Keratinocyte (primary cell): ENCODE results near the gene DCLK1.

Experiments used
- EZH2 ChIP-seq: IDR thresholded peaks from one replicate; pipeline ENCODE4 v1.6.1; 2012; ENCODE audit warnings: inconsistent platforms, mild to moderate bottlenecking, low read length, moderate library complexity
- TF ChIP-seq, protein P1 (sequence below), 3 experiments: IDR thresholded peaks in 1 of 3; conservative IDR thresholded peaks in 1 of 3; optimal IDR thresholded peaks in 1 of 3; 2 replicates in 2 of 3; 3 replicates in 1 of 3; pipeline versions ENCODE3 to v1.5.1; 2011; ENCODE audit warnings: low read length in 3 of 3, mild to moderate bottlenecking in 3 of 3, moderate library complexity in 2 of 3, control low read depth in 1 of 3, inconsistent platforms in 1 of 3; ENCODE audit not compliant: insufficient read depth in 2 of 3; ENCODE audit errors: extremely low read depth in 1 of 3

DNA sequence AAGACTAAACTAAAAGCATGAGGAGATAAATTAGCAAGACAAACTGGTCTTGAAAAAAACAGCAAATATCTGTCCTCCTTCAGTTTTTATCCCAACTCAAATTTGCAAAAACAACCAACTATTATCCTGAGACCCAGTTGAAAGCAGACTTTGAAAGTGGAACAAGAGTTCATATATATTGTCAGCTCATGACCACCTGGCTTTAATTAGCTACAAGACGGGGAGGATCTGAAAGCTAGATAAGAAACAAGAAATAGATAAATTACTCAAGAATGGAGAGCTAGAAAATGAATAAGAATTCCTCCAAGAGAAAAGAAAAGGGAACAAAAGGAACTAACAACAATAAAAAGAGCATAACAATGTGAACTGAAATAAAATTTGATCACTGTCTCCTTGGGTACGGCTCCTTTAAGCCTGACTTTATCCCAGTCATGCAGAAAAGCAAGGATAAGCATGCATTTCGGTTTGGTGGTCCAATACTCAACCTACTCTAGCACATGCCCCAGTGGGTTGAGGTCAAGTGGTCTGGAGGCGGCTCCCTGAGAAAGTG lies 246.9 kb downstream of the DCLK1 start:
- TF ChIP-seq, protein P1, sequence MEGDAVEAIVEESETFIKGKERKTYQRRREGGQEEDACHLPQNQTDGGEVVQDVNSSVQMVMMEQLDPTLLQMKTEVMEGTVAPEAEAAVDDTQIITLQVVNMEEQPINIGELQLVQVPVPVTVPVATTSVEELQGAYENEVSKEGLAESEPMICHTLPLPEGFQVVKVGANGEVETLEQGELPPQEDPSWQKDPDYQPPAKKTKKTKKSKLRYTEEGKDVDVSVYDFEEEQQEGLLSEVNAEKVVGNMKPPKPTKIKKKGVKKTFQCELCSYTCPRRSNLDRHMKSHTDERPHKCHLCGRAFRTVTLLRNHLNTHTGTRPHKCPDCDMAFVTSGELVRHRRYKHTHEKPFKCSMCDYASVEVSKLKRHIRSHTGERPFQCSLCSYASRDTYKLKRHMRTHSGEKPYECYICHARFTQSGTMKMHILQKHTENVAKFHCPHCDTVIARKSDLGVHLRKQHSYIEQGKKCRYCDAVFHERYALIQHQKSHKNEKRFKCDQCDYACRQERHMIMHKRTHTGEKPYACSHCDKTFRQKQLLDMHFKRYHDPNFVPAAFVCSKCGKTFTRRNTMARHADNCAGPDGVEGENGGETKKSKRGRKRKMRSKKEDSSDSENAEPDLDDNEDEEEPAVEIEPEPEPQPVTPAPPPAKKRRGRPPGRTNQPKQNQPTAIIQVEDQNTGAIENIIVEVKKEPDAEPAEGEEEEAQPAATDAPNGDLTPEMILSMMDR (optimal IDR thresholded peaks at IDR 0.05 in 1 of 3, IDR thresholded peaks at IDR 0.05 in 1 of 3, conservative IDR thresholded peaks at IDR 0.05 in 1 of 3; ENCODE audit: extremely low read depth in 1 of 3, insufficient read depth in 2 of 3, low read length in 3 of 3): no peak
- no peak for TF ChIP-seq EZH2
